ENCODE results near the gene TMEM176A.

TMEM176A gene

GRCh38 chr7:150845421-150845861 lies 44.9 kb downstream of the TMEM176A start:
- no peak for FAIRE-seq

DNA sequence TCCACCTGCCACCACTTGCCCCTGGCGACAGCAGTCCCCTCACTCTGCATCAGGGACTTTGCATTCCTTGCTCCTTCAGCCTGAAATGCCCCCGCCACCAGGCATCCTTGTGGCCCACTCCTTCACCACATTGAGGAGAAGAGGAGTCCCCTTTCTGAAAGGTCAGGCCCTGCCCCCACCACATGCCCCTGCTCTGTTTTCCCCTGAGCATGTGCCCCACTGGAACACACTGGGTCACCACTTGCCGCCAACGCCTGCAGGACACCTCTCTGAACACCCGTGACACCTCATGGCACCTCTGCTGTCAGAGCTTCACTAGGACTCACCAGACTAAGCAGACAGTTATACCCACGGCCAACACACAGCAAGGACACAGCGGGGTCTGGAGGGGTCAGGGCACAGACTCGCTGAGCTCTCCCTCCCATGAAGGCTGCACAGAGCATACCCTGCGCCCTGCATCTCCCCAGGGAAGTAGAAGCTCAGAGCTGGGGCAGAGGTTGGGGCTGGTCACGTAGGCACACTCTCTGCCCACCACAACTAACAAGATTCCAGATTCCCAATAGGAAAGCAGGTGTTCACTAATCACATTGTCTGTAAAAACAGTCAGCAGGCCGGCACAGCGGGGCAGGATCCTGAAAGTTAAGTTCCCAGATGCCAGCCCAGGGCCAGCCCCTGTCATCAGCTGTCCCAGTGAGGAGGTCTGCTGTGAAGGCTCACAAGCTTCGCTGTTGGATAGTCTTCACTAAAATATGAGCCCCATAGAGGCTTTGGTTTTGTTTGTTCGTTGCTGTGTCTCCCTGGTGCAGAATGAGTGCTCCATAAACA lies 45.9 kb downstream of the TMEM176A start:
- no peak for DNase-seq (ENCODE audit: insufficient read length, low spot score)
- FAIRE-seq, result no peak

More at GRCh38 chr7:150845421-150845861, 44.9 kb downstream of the TMEM176A start:
- DNase-seq (ENCODE audit: insufficient read length, low spot score), result no peak

DNA sequence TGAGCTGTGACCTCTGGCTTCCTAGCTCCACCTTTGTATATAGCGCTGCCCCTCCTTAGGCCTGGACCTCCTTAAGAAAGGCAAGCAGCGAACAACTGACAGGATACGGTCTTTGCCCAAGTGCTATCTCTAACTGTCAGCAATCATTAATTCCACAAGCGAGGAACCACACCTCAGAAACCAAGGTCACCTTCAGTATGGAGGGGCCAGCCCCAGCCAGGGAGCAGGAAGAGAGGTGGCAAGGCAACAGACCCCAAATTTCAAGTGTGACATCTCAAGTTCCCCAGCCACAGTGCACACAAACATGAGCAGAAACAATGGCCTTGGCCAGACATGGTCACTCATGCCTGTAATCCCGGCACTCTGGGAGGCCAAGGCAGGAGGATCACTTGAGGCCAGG lies 47.0 kb downstream of the TMEM176A start:
- no peak for DNase-seq (ENCODE audit: insufficient read length, low spot score)
- no peak for FAIRE-seq

DNA sequence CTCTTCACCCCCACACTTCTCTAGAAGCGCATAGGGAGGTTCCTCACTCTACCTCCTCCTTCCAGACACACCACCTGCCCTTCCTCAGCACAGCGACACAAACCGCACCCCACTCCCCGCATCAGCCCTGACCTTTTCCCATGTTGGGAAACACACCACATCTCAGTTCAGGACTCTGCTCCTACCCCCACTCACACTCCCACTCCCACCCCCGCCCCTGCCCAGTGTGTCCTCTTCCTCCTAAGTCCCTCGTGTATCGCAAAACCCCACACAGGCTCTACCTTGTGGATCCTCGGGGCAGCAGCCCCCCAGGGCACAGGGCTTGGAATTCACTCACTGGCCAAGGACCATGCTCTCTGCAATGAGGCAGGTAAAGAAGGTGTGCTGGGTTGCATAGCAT lies 47.5 kb downstream of the TMEM176A start:
- FAIRE-seq (no peak), DNase-seq (ENCODE audit: insufficient read length, low spot score) (no peak)

DNA sequence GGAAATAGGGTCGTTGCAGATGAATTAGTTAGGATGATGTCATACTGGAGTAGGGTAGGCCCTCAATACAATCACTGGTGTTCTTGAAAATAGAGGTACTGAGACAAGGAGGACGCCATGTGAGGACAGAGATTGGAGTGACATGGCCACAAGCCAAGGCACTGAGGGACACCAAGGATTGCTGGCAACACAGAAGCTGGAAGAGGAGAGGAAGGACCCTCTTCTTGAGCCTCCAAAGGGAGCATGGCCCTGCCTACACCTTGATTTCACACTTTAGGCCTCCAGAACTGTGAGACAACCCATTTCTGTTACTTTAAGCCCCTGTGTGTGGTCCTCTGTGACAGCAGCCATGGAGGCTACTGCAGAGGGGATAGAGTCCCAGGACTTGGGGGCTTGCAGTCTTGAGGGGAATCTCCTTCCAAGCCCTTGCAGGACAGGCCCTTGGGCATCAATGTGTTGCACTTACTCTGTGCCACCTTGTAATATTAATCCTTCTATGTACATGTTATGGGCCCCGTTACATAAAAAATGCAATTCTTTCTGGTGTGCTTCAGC lies 48.1 kb downstream of the TMEM176A start:
- FAIRE-seq, result no peak
- no peak for DNase-seq (ENCODE audit: insufficient read length, low spot score)

- FAIRE-seq, result no peak
Observed at GRCh38 chr7:150849204-150849775, 48.7 kb downstream of the TMEM176A start.

DNA sequence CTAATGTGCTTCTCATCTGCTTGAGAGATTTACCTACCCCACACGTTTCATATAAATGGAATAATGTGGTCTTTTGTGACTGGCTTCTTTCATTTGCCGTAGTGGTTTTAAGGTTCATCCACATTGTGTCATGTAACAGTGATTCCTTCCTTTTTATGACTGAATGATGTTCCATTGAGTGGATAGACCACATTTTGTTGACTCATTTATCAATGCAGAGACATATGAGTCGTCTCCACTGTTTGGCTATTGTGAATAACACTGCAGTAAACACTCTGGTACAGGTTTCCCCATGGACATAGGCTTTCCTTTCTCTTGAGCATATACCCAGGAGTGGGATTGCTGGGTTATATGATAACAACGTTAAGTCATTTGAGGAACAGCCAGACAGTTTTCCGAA lies 49.7 kb downstream of the TMEM176A start:
- FAIRE-seq (no peak), DNase-seq (ENCODE audit: insufficient read length, low spot score) (no peak)

More at GRCh38 chr7:150849204-150849775, 48.7 kb downstream of the TMEM176A start:
- DNase-seq (ENCODE audit: insufficient read length, low spot score), result no peak

DNA sequence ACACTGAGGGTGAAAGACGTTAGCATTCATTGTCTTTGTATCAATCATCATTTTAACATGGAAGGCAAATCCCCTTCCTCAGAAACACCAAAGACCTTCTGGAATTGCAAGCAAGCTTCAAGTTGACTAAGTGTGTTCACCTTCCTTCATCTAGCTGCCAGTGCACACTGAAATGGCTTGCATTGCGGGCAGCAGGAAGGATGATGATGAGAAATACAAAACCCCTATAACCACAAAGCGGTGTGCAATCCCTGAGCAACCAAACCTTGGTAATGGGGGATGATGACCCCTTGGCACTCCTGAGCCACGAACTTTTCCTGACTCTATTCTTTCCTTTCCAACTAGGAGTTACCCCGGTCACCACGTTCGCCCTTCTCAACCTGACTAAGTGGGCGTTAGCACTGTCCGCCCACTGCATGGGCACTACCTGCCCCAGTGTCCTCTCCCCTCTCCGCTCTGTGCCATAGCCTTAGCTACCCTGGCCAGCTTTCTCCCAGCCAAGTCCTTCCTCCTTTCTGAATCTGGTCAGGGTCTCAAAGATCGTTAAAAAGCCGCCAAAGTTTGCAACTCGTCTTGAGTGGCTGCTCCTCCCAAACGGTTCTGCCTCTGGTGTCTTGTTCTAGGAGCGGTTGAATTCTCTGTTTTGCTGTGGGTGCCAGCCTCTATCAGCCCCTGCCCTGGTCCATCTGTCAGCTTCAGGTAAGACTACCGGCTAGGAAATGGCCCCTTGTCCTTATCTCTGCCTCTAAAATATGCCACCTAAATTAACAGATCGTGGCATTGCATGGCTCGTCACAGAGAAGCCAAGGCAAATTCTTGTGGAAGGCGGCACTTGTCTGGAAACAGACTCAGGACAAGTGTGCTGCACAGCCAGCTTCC lies 51.2 kb downstream of the TMEM176A start:
- DNase-seq (ENCODE audit: insufficient read length, low spot score), result no peak
- FAIRE-seq, result no peak

GRCh38 chr7:150852371-150852905 lies 51.9 kb downstream of the TMEM176A start, which contains the start of gene AOC1:
Gene AOC1 (plus strand): TSS chr7:150852517. CDS start chr7:150856471, 3,954 bp downstream.
- DNase-seq (ENCODE audit: insufficient read length, low spot score) (no peak), FAIRE-seq (no peak)

DNA sequence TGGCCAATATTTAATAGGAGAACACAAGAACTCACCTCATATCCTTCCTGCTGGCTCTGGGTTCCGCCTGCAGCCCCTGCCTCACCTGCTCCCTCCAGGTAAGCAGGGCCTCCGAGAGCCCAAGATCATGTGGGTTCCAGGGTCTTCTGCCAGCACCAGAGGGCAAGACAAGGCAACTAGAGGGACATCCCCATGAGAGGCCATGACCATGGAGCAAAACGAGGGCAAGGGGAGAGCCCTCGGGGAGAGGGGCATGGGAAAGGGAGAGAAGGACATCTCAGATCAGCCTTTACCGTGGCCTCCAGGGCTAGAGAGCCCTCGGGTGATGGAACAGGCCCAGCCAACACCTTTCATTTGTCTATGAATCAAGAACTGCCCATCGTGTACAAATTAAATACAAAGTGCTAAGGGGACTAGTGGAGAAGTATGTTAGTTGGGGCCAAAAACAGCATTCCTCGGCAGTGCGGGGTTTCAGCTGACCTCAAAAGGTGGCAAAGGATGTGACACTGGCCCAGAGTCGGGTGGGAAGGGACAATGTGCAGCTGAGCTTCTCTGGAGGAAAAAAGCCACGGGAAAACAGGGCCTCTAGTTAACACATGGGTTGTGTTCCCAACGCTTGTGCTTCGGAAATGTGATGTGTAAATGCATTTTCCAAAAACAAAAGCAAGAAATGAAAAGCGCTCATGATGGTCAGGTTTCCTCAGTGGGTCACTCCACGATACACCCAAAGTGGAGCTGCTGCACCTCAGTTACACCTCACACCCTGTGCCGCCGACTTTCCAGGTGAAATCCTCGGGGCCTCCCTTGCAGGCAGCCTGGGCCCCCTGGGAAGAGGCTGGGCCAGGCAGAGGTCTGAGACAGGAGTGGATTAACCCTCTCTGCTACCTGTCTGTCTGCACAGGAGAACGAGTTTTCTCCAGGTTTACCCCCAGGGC lies 53.8 kb downstream of the TMEM176A start:
- FAIRE-seq, result no peak
- no peak for DNase-seq (ENCODE audit: insufficient read length, low spot score)

All from HTR-8/SVneo (cell line).